ENCODE results near the gene DLGAP3. TPM values are rescaled to one million over a fixed set of nuclear protein-coding genes. Genes with fewer than 3 reads are reported as not detected.
"Not testable (repeated sequence)": the region's sequence is repeated elsewhere in the genome, so short reads cannot be mapped to it uniquely, and the experiment has no call there.

Gene DLGAP3, protein sequence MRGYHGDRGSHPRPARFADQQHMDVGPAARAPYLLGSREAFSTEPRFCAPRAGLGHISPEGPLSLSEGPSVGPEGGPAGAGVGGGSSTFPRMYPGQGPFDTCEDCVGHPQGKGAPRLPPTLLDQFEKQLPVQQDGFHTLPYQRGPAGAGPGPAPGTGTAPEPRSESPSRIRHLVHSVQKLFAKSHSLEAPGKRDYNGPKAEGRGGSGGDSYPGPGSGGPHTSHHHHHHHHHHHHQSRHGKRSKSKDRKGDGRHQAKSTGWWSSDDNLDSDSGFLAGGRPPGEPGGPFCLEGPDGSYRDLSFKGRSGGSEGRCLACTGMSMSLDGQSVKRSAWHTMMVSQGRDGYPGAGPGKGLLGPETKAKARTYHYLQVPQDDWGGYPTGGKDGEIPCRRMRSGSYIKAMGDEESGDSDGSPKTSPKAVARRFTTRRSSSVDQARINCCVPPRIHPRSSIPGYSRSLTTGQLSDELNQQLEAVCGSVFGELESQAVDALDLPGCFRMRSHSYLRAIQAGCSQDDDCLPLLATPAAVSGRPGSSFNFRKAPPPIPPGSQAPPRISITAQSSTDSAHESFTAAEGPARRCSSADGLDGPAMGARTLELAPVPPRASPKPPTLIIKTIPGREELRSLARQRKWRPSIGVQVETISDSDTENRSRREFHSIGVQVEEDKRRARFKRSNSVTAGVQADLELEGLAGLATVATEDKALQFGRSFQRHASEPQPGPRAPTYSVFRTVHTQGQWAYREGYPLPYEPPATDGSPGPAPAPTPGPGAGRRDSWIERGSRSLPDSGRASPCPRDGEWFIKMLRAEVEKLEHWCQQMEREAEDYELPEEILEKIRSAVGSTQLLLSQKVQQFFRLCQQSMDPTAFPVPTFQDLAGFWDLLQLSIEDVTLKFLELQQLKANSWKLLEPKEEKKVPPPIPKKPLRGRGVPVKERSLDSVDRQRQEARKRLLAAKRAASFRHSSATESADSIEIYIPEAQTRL
- polyA plus RNA-seq (2012; ENCODE audit: insufficient read depth, insufficient read length), result 0.41 TPM

GRCh38 chr1:34929497-34929852, at the start of gene DLGAP3:
Gene DLGAP3 (minus strand): TSS chr1:34929650. CDS start chr1:34905383, 24,267 bp downstream.
- DNase-seq (ENCODE audit: low read depth, low spot score), result no peak
- H3K4me3 ChIP-seq (ENCODE audit: low read length), result no peak within 1 kb of the TSS; the same call in 1 of the 2 replicates

GRCh38 chr1:34978921-34979320, 49.5 kb upstream of the DLGAP3 start:
- no peak for DNase-seq (ENCODE audit: low read depth, low spot score)

DNA sequence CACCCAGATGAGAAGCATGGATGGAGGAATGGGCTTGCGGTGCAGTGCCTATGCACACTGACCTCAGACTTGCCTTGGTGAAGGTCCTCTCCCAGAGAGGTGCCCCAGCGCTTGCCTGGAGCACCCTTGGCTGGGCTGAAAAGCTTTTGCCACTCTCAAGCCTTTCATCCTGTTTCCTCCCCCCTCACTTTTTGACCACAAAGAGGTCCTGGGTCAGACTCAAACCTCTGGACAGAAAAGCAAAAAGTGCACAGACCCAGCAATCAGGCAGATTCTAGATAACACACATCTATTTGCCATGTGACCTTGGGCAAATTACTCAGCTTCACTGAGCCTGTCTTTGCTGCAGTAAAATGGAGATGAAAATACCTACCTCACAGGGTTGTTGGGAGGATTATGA, 48.4 kb upstream of the DLGAP3 start:
- DNase-seq (ENCODE audit: low read depth, low spot score), result no peak
- no peak overlapping the region for H3K4me3 ChIP-seq (ENCODE audit: low read length)

More at GRCh38 chr1:34978921-34979320, 49.5 kb upstream of the DLGAP3 start:
- no peak overlapping the region for H3K4me3 ChIP-seq (ENCODE audit: low read length)

DNA sequence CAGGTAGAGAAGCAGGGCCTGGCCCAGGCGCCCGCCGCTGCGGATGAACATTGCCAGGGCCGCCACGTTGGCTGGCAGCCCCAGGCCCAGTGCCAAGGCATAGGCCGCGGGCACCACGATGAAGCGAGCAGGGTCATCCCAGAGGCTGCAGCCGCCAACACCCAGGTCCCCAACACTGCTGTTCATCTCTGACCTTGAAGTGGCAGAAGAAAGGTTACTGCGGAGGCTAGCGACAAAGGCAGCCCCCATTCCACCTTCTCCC, 47.7 kb upstream of the DLGAP3 start:
- H3K4me3 ChIP-seq (ENCODE audit: low read length), result no peak overlapping the region
- no peak for DNase-seq (ENCODE audit: low read depth, low spot score)

- H3K4me3 ChIP-seq (ENCODE audit: low read length), result no peak overlapping the region
- DNase-seq (ENCODE audit: low read depth, low spot score), result no peak
These were observed 47.1 kb upstream of the DLGAP3 start for GRCh38 chr1:34976384-34977209.

- no peak overlapping the region for H3K4me3 ChIP-seq (ENCODE audit: low read length)
These were observed 46.3 kb upstream of the DLGAP3 start for GRCh38 chr1:34975771-34976170.

GRCh38 chr1:34975338-34975737, 45.9 kb upstream of the DLGAP3 start:
- no peak for DNase-seq (ENCODE audit: low read depth, low spot score)
- no peak overlapping the region for H3K4me3 ChIP-seq (ENCODE audit: low read length)

More at GRCh38 chr1:34975771-34976170, 46.3 kb upstream of the DLGAP3 start:
- no peak for DNase-seq (ENCODE audit: low read depth, low spot score)

DNA sequence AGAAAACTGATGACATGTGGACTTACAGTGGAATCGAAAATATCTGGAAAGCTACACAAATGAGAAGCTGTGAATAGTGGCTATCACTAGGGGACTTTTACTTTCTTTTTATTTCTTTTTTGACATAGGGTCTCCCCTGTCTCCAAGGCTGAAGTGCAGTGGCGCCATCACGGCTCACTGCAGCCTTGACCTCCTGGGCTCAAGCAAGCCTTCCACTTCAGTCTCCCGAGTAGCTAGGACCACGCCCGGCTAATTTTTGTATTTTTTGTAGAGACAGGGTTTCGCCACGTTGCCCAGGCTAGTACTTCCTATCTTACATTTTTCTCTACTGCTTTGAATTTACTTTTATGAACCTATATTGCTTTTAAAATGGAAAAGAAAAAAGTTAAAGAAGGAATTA, 45.2 kb upstream of the DLGAP3 start:
- H3K4me3 ChIP-seq (ENCODE audit: low read length), result no peak overlapping the region
- DNase-seq (ENCODE audit: low read depth, low spot score), result no peak

- no peak for DNase-seq (ENCODE audit: low read depth, low spot score)
- no peak overlapping the region for H3K4me3 ChIP-seq (ENCODE audit: low read length)
These were observed 43.9 kb upstream of the DLGAP3 start for GRCh38 chr1:34973326-34973725.

DNA sequence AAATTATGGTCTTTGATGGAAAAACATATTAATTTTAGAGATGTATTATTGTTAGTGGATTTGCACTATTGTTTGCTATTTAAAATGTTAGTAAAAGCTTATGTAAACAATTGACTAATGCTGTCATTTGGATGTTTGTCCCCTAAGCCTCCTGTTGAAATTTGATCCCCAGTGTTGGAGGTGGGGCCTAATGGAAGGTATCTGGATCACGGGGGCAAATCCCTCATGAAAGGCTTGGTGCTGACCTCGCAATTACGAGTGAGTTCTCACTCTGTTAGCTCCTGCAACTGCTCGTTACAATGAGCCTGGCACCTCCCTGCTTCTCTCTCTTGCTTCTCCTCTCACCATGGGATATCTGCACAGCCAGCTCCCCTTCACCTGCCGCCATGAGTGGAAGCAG, 41.4 kb upstream of the DLGAP3 start:
- no peak overlapping the region for H3K4me3 ChIP-seq (ENCODE audit: low read length)
- no peak for DNase-seq (ENCODE audit: low read depth, low spot score)

- DNase-seq (ENCODE audit: low read depth, low spot score), result no peak
- H3K4me3 ChIP-seq (ENCODE audit: low read length), result no peak overlapping the region
These were observed 40.8 kb upstream of the DLGAP3 start for GRCh38 chr1:34970220-34970735.

DNA sequence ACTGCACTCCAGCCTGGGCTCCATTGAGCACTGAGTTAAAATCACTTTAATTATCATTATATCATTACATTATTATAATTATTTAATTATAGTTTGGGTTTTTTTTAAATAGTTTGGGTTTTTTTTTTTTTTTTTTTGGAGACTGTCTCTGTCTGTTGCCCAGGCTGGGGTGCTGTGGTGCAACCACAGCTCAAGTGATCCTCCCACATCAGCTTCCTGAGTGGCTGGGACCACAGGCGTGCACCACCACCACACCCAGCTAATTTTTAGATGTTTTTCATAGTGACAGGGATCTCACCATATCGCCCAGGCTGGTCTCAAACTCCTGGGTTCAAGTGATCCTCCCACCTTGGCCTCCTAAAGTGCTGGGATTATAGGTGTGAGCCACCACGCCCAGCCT, 38.8 kb upstream of the DLGAP3 start:
- DNase-seq (ENCODE audit: low read depth, low spot score); H3K4me3 ChIP-seq (ENCODE audit: low read length): not testable (repeated sequence)

GRCh38 chr1:34967672-34968071, 38.2 kb upstream of the DLGAP3 start:
- not testable (repeated sequence) for DNase-seq (ENCODE audit: low read depth, low spot score); H3K4me3 ChIP-seq (ENCODE audit: low read length)

DNA sequence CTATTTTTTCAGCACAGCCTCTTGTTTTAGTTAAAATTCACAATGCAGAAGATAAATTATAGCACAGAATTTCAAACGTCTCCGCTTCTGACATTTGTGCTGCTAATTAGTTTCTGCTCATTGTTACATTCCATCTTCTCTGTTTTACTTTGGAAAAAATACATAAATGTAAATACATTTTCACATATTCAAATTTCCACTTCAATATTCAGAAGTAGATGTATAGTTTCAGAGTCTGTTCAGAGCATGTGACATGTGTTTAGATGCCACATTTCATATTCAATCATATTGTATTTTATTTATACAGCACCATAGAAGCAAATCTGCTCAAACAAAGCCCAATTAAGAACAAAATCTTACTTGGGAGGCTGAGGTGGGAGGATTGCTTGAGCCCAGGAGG, 36.1 kb upstream of the DLGAP3 start:
- no peak for DNase-seq (ENCODE audit: low read depth, low spot score)
- no peak overlapping the region for H3K4me3 ChIP-seq (ENCODE audit: low read length)

GRCh38 chr1:34950428-34950827, 21.0 kb upstream of the DLGAP3 start:
- H3K4me3 ChIP-seq (ENCODE audit: low read length), result no peak overlapping the region
- no peak for DNase-seq (ENCODE audit: low read depth, low spot score)

DNA sequence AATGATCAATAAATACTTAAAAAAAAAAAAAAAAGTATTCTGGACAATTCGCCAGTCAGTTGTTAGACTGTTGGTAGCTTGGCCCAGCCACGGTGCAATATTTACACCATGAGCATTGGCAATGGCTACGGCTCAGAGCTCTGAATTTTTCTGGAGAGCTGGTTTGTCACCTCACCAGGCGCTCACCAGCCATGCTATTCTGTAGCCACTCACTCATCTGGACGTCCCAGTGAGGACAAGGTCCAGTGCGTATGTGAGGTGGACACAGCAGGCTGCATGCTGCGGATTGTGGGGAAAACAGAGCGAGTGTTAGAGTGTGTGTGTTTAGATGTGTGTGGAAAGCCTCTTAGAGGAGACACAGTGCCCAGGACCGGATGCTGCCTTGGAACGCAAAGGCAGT, 19.3 kb upstream of the DLGAP3 start:
- not testable (repeated sequence) for H3K4me3 ChIP-seq (ENCODE audit: low read length); DNase-seq (ENCODE audit: low read depth, low spot score)

DNA sequence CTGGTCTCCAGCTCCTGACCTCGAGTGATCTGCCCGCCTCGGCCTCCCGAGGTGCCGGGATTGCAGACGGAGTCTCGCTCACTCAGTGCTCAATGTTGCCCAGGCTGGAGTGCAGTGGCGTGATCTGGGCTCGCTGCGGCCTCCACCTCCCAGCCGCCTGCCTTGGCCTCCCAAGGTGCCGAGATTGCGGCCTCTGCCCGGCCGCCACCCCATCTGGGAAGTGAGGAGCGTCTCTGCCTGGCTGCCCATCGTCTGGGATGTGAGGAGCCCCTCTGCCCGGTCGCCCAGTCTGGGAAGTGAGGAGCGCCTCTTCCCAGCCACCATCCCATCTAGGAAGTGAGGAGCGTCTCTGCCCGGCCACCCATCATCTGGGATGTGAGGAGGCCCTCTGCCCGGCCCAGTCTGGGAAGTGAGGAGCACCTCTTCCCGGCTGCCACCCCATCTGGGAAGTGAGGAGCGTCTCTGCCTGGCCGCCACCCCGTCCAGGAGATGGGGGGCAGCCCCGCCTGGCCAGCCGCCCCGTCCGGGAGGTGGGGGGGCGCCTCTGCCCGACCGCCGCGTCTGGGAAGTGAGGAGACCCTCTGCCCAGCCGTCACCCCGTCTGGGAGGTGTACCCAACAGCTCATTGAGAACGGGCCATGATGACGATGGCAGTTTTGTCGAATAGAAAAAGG, 18.3 kb upstream of the DLGAP3 start:
- DNase-seq (ENCODE audit: low read depth, low spot score); H3K4me3 ChIP-seq (ENCODE audit: low read length): not testable (repeated sequence)

GRCh38 chr1:34946211-34946610, 16.8 kb upstream of the DLGAP3 start:
- H3K4me3 ChIP-seq (ENCODE audit: low read length), result no peak overlapping the region
- no peak for DNase-seq (ENCODE audit: low read depth, low spot score)

GRCh38 chr1:34941798-34942197, 12.3 kb upstream of the DLGAP3 start:
- not testable (repeated sequence) for DNase-seq (ENCODE audit: low read depth, low spot score); H3K4me3 ChIP-seq (ENCODE audit: low read length)
